ENCODE data around the gene TEX2. TPM values are rescaled to one million over a fixed set of nuclear protein-coding genes. Genes with fewer than 3 reads are reported as not detected.

Gene TEX2
- total RNA-seq, 1 experiment from 2014 or later, result 10.8 TPM

GRCh38 chr17:64304551-64304950, 41.5 kb upstream of the TEX2 start (continued):
- TF ChIP-seq E2F5 (CRISPR knock-in tag; IDR thresholded peaks at IDR 0.05), result no peak
- no peak for TF ChIP-seq PRDM15 (CRISPR knock-in tag; IDR thresholded peaks at IDR 0.05)

- Mint-ChIP-seq H3K4me3 (no peak overlapping the region), H3K4me1 (no peaks in the 10 kb centered on the region), H3K36me3 (no peaks in the 10 kb centered on the region), H3K27ac (no peak overlapping the region), H3K9me3 (no peaks in the 10 kb centered on the region), H3K27me3 (ENCODE audit: low read depth) (no peaks in the 10 kb centered on the region)
- ChIA-PET CTCF (interaction anchor here (1.0 to 4.8 kb wide), 4 partner anchors 9 to 350 kb away, joined by 3 to 19 read pairs (median 7); no protein-coding TSS in a partner anchor), POLR2A (no interaction called here)
- ATAC-seq (no peak), DNase-seq (ENCODE audit: low spot score) (no peak)
- TF ChIP-seq GABPB1 (CRISPR knock-in tag; IDR thresholded peaks at IDR 0.05) (no peak), ZSCAN18 (CRISPR knock-in tag; IDR thresholded peaks at IDR 0.05) (no peak), CBFB (CRISPR knock-in tag; IDR thresholded peaks at IDR 0.05; ENCODE audit: low read depth) (no peak), ZNF671 (CRISPR knock-in tag; IDR thresholded peaks at IDR 0.05) (no peak), ZNF281 (CRISPR knock-in tag; IDR thresholded peaks at IDR 0.05) (no peak), ELF4 (CRISPR knock-in tag; IDR thresholded peaks at IDR 0.05; ENCODE audit: low read depth) (no peak), STAT6 (CRISPR knock-in tag; conservative IDR thresholded peaks at IDR 0.05; ENCODE audit: low read depth) (no peak), E2F1 (CRISPR knock-in tag; IDR thresholded peaks at IDR 0.05) (no peak), ZNF263 (CRISPR knock-in tag; IDR thresholded peaks at IDR 0.05; ENCODE audit: low read depth) (no peak), FOXJ3 (CRISPR knock-in tag; IDR thresholded peaks at IDR 0.05; ENCODE audit: borderline replicate concordance) (no peak), PRDM15 (CRISPR knock-in tag; IDR thresholded peaks at IDR 0.05) (no peak)
Measured at GRCh38 chr17:64300699-64300965, 37.6 kb upstream of the TEX2 start.

All from WTC11 (cell line).